ENCODE data around the gene EML5.

Gene EML5

DNA sequence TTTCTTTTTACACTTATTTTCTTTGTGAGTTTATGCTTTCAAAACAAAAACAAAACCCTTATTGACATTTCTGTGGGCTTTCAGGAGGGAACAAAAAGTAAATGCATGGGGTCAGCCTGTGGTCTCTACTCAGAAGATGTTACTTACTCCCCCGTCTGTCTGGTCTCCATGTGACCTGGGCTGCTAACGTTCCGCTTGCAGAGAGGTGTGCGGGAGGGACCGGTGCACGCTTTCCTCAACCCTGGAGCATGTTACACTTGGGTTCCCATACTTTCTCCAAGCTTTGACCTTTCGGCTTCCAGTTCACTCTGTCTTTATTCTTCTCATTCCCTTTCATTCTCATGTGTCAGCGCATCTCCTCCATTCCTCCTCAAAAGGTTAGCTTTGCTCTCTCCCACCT is 193.4 kb downstream of the EML5 start:
- DNase-seq (ENCODE audit: low spot score) = peak; percentile 26
- in situ Hi-C loops (cut with MboI; ENCODE audit: low sequenced_read_pairs, unreplicated experiment) = no loop called here
- TF ChIP-seq, protein P1, sequence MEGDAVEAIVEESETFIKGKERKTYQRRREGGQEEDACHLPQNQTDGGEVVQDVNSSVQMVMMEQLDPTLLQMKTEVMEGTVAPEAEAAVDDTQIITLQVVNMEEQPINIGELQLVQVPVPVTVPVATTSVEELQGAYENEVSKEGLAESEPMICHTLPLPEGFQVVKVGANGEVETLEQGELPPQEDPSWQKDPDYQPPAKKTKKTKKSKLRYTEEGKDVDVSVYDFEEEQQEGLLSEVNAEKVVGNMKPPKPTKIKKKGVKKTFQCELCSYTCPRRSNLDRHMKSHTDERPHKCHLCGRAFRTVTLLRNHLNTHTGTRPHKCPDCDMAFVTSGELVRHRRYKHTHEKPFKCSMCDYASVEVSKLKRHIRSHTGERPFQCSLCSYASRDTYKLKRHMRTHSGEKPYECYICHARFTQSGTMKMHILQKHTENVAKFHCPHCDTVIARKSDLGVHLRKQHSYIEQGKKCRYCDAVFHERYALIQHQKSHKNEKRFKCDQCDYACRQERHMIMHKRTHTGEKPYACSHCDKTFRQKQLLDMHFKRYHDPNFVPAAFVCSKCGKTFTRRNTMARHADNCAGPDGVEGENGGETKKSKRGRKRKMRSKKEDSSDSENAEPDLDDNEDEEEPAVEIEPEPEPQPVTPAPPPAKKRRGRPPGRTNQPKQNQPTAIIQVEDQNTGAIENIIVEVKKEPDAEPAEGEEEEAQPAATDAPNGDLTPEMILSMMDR (IDR thresholded peaks at IDR 0.05; ENCODE audit: borderline replicate concordance, control extremely low read depth, extremely low read depth, insufficient read depth, missing control alignments) = no peak

DNA sequence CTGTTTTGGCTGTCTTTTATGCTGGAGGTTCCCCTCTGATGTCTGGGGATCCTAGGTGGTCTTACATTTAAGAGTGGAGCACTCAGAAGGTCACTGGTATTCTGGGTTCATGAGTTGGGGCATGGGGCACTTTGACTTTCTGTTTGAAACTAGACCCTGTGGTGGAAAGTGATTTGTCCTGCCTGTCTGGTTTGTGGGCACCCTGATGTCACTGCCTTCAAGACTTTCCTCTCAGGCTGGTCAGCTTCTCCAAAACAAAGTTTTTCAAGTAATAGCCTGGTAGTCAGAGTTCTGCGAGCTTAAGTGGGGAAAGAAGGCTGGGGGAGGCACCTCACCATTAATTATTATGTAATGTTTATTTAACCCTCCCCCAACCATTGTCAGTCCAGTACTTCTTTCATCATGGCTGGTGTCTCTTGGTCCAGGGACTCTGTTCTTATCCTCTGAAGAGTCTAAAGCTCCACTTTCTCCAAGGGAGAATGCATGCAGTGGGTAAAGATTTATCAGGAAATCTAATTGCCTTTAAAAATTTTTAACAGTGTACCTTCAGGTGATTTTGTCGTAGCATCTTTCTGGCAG is 194.6 kb downstream of the EML5 start:
- TF ChIP-seq, protein P1 (IDR thresholded peaks at IDR 0.05; ENCODE audit: borderline replicate concordance, control extremely low read depth, extremely low read depth, insufficient read depth, missing control alignments) = no peak
- in situ Hi-C loops (cut with MboI; ENCODE audit: low sequenced_read_pairs, unreplicated experiment) = no loop called here
- no peak for DNase-seq (ENCODE audit: low spot score)

DNA sequence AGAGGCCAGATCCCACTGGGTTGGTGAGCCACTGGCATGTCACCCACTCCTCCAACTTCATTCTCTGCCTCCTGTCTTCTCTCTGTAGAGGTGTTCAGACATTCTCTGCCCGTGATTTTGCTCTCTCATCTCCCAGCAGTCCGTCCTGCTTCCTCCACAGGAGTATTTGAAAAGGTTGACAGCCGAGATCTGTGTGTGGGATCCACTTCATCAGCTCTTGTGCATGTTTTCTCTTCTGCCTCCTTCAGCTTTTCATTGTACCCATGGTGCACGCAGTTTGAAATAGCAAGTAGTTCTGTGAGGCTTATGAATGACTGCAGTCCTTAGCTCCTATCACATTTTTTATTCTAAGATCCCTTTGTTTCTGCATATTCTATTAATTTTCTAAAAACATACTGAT is 195.2 kb downstream of the EML5 start:
- in situ Hi-C loops (cut with MboI; ENCODE audit: low sequenced_read_pairs, unreplicated experiment) = no loop called here
- TF ChIP-seq, protein P1 (IDR thresholded peaks at IDR 0.05; ENCODE audit: borderline replicate concordance, control extremely low read depth, extremely low read depth, insufficient read depth, missing control alignments) = no peak
- no peak for DNase-seq (ENCODE audit: low spot score)

DNA sequence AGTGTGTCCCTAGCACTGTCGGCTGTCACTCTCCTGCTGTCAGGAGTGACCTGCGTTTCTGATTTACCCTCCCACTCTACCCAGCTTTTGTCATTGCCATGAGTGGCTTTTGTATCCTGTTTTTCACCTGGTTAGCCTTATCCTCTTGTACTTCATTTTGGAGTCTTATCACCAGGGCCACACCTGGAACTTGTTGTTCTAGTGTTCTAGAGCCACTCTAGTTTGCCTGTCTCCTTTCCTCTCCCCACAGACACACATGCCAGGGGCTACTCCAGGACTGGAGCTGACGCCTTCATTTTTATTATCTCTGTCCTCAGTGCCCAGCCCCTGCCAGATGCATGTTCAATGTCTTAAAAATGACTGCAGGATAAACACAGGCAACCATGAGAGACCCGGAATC is 195.7 kb downstream of the EML5 start:
- TF ChIP-seq, protein P1 (IDR thresholded peaks at IDR 0.05; ENCODE audit: borderline replicate concordance, control extremely low read depth, extremely low read depth, insufficient read depth, missing control alignments) = no peak
- in situ Hi-C loops (cut with MboI; ENCODE audit: low sequenced_read_pairs, unreplicated experiment) = no loop called here
- no peak for DNase-seq (ENCODE audit: low spot score)

DNA sequence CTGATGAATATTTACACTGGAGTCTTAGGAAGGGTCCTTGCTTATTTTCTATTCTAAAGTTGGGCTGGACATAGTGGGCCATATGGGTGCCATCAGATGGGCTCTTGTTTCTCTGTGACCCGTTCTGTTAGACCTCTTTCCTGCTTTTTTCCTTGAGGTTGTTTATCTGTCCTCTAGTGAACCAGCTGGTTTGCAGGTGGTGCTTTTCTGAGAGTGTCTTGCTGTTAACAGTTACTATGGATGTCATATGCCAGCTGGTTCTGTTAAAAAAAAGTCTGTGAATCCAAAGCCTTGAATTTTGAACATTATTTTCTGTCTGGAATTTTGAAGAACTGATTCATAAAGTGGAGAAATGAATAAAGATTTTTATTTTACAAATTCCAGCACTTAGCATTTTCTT is 200.7 kb downstream of the EML5 start:
- TF ChIP-seq, protein P1 (IDR thresholded peaks at IDR 0.05; ENCODE audit: borderline replicate concordance, control extremely low read depth, extremely low read depth, insufficient read depth, missing control alignments) = no peak
- no peak for DNase-seq (ENCODE audit: low spot score)
- in situ Hi-C loops (cut with MboI; ENCODE audit: low sequenced_read_pairs, unreplicated experiment) = no loop called here

DNA sequence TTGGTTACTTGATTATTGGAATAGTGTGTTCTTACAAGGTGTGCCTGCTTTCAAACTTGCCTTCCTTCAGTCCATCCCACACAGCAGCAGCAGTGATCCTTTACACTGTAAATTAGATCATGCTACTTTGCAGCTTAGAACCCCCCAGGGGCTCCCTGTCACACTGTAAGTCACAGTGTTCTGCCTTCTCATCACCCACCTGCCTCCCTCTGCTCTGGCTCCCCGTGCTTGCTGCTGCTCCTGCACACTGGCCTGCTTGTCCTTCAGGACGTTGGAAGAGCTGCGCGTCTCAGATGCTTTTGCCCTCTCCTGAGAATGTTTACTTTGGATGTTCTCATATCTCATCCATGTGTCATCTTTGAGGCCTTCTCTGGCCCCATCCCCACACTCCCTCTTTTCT is 202.6 kb downstream of the EML5 start:
- in situ Hi-C loops (cut with MboI; ENCODE audit: low sequenced_read_pairs, unreplicated experiment) = no loop called here
- no peak for DNase-seq (ENCODE audit: low spot score)
- TF ChIP-seq, protein P1 (IDR thresholded peaks at IDR 0.05; ENCODE audit: borderline replicate concordance, control extremely low read depth, extremely low read depth, insufficient read depth, missing control alignments) = no peak
